NCI-H1417 (cell line): ENCODE data around the gene IFITM5.
"Not testable (repeated sequence)": the region's sequence is repeated elsewhere in the genome, so short reads cannot be mapped to it uniquely, and the experiment has no call there.

Source experiments
- DNase-seq, 3 experiments: peaks; one replicate each; lab custom pipeline; 2025; lab: John Stamatoyannopoulos, UW

IFITM5 gene

DNA sequence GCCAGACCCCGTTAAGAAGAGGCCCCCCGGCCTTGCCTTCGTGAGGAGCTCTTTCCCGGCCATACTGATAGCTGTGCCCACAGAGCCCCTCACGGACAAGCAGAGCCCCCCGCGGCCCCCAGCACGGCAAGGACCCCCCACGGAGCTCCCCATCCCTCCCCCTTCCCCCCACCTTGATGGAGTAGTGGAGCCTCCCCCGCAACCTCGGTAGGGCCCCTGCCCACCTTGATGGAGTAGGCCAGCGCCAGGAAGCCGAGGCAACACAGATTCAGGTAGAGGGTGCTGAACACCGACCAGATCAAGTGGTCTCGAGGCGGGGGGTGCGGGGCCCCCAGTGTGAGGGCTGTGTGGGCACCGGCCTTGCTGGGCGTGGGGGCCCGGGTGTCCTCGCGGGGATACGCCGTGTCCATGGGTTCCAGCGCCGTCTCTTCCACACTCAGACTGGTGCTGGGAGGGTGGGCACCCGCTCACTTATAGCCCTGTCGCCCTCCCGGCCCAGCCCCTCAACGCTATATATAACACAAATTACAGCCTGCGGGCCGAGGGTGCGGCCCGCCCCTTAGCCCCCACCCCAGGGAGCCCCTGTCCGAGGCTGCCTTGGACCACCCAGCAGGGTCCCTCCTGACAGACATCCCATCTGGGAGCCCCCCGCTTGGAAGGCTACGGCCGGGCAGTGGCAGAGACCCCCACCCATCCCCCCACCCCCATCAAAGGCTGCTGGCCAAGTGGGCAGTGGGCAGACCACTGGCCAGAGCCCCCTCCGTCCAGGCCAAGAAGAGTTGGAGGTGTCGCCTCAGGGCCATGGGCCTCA lies at the start of gene IFITM5:
Gene IFITM5 (minus strand): TSS at position 446 of the 811 bp plus-strand sequence. CDS start 36 bp downstream, at position 410.
- no peak for DNase-seq

DNA sequence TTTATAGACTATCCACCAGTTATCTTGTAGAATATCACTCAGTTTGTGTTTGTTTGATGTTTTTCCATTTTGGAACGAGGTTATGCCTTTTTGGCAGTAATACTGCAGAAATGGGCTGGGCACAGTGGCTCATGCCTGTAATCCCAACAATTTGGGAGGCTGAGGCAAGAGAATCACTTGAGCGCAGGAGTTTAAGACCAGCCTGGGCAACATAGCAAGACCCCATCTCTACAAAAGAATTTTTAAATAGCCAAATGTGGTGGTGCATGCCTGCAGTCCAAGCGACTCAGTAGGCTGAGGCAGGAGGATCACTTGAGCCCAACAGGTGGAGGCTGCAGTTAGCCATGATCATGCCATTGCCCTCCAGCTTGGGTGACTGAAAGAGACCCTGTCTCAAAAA lies 47.2 kb upstream of the IFITM5 start:
- no peak for DNase-seq

- DNase-seq = no peak
Observed at GRCh38 chr11:344836-345578, 45.7 kb upstream of the IFITM5 start.

GRCh38 chr11:342328-342727 lies 43.0 kb upstream of the IFITM5 start:
- DNase-seq = no peak

- DNase-seq = no peak
Observed at GRCh38 chr11:340539-341512, 41.5 kb upstream of the IFITM5 start.

DNA sequence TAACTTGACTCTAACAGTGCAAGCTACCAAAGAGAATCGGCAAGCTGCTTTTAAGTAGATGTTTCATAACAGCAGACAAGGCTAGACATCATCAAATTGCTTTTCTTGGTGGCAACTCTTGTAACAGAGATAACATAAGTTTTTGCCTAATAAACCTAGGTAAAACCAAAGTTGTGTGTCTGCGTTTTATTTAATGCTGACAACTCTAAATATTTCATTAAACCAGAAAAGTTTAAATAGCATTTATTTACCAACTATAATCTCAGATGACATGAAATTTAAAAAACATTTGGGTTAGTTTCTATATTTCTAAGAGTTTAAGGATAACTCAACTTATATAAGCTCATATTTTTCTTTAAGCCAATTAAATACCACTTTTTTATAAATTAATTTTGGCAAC lies 40.6 kb upstream of the IFITM5 start:
- DNase-seq = no peak

GRCh38 chr11:337711-338110 lies 38.4 kb upstream of the IFITM5 start:
- DNase-seq = no peak

GRCh38 chr11:336659-337198 lies 37.4 kb upstream of the IFITM5 start:
- DNase-seq = no peak

- DNase-seq = no peak
Observed at GRCh38 chr11:335779-336658, 36.7 kb upstream of the IFITM5 start.

DNA sequence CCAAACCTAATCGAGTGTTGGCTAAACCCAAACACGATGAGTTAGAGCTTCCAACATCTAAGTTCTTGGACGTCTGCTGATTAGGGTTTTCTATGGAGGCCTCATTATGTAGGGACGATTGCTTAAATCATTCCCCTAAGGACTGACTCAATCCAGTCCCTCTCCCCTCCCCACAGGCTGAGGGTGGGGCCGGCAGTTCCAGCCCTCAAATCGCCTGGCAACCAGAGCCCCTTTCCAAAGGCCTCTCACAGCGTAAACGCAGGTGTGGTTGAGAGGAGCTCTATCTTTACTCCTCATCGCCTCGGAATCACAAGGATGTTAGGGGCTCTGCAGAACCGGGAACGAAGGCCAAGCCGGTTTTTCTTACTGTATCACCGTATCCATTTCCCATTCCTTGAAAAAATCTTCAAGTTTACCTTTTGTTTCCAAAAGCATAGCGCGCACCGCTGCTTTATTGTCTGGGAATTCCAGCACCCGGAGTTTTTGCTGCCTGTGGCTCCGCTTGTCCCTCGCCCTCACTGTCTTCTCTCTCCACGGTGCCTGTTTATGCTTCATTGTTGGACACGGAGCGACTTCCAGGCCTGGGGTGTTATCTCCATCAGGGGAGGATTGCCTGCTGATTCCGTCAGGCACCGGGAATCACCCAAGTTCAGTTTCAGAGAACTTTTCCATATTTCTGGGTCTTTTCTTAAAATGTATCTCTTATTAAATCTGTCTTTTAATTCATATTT lies 35.1 kb upstream of the IFITM5 start:
- peak; percentile 28 to 56 (median 56) for DNase-seq

GRCh38 chr11:333616-334263 lies 34.4 kb upstream of the IFITM5 start:
- DNase-seq = not testable (repeated sequence)

- no peak for DNase-seq
Observed at GRCh38 chr11:332651-333480, 33.5 kb upstream of the IFITM5 start.

- DNase-seq = no peak
Observed at GRCh38 chr11:331358-332060, 32.2 kb upstream of the IFITM5 start.

GRCh38 chr11:330694-331357 lies 31.5 kb upstream of the IFITM5 start:
- DNase-seq = no peak

- DNase-seq = no peak
Observed at GRCh38 chr11:330307-330693, 31.0 kb upstream of the IFITM5 start.

GRCh38 chr11:329886-330253 lies 30.5 kb upstream of the IFITM5 start:
- DNase-seq = no peak

GRCh38 chr11:328516-329100 lies 29.3 kb upstream of the IFITM5 start:
- not testable (repeated sequence) for DNase-seq
